GM18870 (cell line): ENCODE results near the gene SMURF1.
"Not testable (repeated sequence)": the region's sequence is repeated elsewhere in the genome, so short reads cannot be mapped to it uniquely, and the experiment has no call there.

Experiments used
- ATAC-seq: cut with Tn5 transposase; IDR thresholded peaks from one replicate; pipeline ENCODE4 v1.9.1; 2021; ENCODE audit warnings: moderate library complexity; ENCODE audit not compliant: unreplicated experiment

The SMURF1 gene

DNA sequence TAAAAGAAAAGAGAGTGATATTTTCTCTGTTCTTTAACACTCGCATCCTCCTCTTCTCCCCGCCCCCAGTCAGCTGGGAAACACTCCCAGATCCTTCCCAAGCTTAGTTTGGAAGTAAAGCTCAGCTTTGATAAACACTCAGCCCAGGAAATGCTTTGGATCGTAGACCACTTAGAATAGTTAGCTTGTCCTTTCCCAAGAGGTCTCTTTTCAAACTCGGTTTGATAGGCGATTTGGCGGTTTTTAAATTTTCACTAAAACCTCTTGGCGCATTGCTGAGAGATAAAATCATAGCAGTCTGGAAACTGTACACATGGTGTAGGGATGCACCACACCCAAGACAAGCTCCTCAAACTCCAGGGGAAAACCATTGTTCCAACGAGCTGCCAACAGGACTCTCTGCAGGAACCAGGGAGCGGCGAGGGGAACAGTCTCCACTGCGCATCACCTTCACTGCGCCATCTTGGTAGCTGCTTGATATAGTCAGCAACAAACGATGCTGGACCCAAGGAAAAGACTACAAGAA is 22.3 kb downstream of the SMURF1 start:
- no peak for ATAC-seq

GRCh38 chr7:99120916-99121315 is 23.0 kb downstream of the SMURF1 start:
- no peak for ATAC-seq

- no peak for ATAC-seq
These were observed 23.4 kb downstream of the SMURF1 start for GRCh38 chr7:99120501-99120900.

- ATAC-seq, result no peak
These were observed 25.8 kb downstream of the SMURF1 start for GRCh38 chr7:99118077-99118476.

DNA sequence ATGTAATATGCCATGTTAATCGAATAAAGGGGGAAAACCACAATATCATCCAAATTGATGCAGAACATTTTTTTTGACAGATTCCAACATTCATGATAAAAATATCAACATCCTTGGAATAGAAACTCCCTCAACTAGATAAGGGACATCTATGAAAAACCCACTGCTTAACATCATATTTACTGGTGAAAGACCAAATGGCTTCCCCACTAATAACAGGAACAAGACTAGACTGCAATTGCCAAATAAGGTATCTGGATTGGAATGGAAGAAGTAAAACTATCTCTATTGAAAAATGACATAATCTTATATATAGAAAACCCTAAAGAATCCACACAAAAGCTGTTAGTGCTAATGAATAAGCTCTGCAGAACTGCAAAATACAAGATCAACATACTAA is 27.8 kb downstream of the SMURF1 start:
- no peak for ATAC-seq

GRCh38 chr7:99115379-99115778 is 28.5 kb downstream of the SMURF1 start:
- no peak for ATAC-seq

- no peak for ATAC-seq
These were observed 30.9 kb downstream of the SMURF1 start for GRCh38 chr7:99112979-99113378.

- peak; percentile 84 for ATAC-seq
These were observed 31.8 kb downstream of the SMURF1 start for GRCh38 chr7:99112097-99112496.

DNA sequence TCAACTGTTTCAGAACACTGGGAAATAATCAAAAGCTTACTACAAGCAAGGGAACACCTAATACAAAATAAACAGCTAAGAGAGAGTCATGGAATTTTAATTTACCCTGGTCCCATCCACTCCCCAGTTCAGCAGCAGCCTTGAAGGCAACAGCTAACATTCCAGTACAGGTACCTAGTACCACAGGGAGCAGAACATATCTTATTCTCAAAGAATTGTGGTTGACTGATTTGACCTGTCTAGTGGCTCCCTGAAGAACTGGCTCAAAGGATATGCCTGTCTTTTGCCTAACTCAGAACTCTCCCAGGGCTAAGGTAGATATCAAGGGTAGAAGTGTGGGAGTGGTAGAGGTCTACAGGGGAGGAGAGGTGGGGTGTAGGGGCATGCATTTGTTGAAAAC is 32.3 kb downstream of the SMURF1 start:
- ATAC-seq, result peak; percentile 3

GRCh38 chr7:99109108-99110051 is 34.5 kb downstream of the SMURF1 start:
- ATAC-seq, result no peak

DNA sequence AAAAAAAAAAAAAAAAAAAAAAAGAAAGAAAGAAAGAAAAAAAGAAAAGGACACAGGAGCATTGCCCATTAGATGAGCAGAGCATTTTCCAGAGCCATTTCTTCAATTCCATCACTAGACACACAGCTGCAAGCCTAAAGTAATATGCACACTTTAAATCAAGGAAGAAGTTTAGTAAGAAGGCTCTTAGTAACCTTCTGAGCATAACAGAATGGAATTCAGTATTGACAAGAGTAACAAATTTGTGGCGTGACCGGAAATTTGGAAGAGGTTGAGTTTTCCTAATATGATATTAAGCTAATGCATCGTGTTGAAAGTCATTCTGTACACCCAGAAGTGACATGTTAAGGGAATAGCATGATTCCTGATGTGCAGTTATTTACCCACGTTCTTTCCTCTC is 35.3 kb downstream of the SMURF1 start:
- no peak for ATAC-seq

- no peak for ATAC-seq
These were observed 37.1 kb downstream of the SMURF1 start for GRCh38 chr7:99106821-99107241.

- ATAC-seq, result no peak
These were observed 37.5 kb downstream of the SMURF1 start for GRCh38 chr7:99106411-99106810.

GRCh38 chr7:99105756-99106155 is 38.2 kb downstream of the SMURF1 start:
- no peak for ATAC-seq

GRCh38 chr7:99104631-99105030 is 39.3 kb downstream of the SMURF1 start:
- no peak for ATAC-seq

DNA sequence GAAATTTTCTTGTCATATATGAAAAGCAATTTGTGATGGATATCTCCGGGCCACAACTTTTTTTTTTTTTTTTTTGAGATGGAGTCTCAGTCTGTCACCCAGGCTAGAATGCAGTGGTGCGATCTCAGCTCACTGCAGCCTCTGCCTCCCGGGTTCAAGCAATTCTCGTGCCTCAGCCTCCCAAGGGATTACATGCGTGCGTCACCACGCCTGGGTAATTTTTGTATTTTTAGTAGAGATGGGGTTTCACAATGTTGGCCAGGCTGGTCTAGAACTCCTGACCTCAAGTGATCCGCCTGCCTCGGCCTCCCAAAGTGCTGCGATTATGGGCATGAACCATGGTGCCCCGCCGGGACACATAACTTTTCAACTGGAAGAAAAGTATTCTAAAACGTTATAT is 40.1 kb downstream of the SMURF1 start:
- not testable (repeated sequence) for ATAC-seq

DNA sequence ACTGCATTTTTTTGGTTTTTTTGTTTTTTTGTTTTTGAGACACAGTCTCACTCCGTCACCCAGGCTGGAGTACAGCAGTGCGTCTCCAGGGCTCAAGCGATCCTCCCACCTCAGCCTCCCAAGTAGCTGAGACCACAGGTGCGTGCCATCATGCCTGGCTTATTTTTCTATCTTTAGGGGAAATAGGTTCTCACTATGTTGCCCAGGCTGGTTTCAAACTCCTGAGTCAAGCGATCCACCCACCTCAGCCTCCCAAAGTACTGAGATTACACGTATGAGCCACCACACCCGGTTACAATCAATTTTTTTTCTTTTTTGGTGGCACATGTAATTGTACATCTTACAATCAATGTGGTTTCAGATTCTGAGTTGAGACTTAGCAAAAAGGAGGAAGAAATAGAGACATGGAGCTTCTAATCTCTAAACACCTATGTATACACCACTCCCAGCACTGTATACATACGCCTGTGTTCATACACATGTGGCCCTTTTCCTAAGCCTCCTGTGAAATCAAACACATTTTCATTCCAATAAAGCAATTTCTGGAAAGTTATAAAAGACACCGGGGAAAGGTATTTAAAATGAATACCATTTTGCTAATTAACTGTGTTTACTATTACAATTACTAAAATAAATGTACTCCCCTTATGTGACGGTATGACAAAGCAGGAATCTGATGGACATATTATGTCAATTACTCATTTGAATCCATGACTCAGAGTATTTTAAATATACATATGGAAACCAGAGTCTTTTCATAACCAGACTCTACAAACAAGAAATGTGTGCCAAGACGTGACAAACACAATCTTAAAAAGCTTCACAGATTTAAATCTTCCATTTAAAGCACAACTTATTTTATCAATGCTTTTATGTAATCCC is 40.9 kb downstream of the SMURF1 start:
- no peak for ATAC-seq

DNA sequence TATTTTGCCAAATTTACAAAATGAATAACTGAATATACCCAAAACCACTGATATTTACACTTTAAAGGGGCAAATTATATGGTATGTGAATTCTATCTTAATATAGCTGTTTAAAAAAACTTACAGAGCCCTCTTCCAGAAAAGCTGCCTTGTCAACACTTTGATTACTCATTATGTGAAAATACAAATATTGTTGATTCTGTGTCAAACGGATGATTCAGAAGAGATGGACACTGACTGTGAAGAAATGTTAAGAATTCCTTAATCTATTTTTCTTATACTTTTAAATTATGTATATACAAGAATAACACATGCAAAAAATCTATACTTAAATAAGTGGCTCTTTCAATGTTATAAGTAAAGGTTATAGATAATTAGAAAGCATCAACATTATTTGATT is 41.5 kb downstream of the SMURF1 start:
- ATAC-seq, result no peak

- ATAC-seq, result not testable (repeated sequence)
These were observed 42.4 kb downstream of the SMURF1 start for GRCh38 chr7:99101516-99101915.

GRCh38 chr7:99099499-99100077 is 44.3 kb downstream of the SMURF1 start:
- ATAC-seq, result no peak

GRCh38 chr7:99098824-99099498 is 44.9 kb downstream of the SMURF1 start:
- no peak for ATAC-seq
